ENCODE measurements around the gene FASTK.

GRCh38 chr7:151085691-151086620 lies 5.3 kb upstream of the FASTK start, which contains the start of gene AGAP3:
- TF ChIP-seq CTCF (IDR thresholded peaks at IDR 0.05) (no peak), POLR2A (IDR thresholded peaks at IDR 0.05) (peak in 2 of 4 donors; percentile 27 to 67)
